Stimulated activated CD4-positive, alpha-beta T cell treated with anti-CD3 and anti-CD28 coated beads, Interleukin-2, amount 100 ng/mL, for 48 hours (primary cell): ENCODE results near the gene DENND4B.
"Not testable (repeated sequence)": the region's sequence is repeated elsewhere in the genome, so short reads cannot be mapped to it uniquely, and the experiment has no call there.

ENCODE experiments used
- DNase-seq, 2 donors: peaks; one replicate each; pipeline ENCODE4 v3.0.0-alpha.2; 2020

Gene DENND4B

GRCh38 chr1:153922972-153923925 is 23.3 kb downstream of the DENND4B start, which contains the start of gene GATAD2B:
GATAD2B (minus strand) TSS chr1:153922972; CDS start chr1:153828347, 94,625 bp downstream.
- DNase-seq, result peak; percentile 97 to 99

GRCh38 chr1:153922076-153922971 is 24.2 kb downstream of the DENND4B start:
- peak; percentile 52 to 56 for DNase-seq

GRCh38 chr1:153921803-153922075 is 24.8 kb downstream of the DENND4B start:
- no peak for DNase-seq

- no peak for DNase-seq
Observed at GRCh38 chr1:153921080-153921802, 25.3 kb downstream of the DENND4B start.

GRCh38 chr1:153919876-153920852 is 26.4 kb downstream of the DENND4B start:
- DNase-seq, result no peak

- no peak for DNase-seq
Observed at GRCh38 chr1:153916297-153916696, 30.2 kb downstream of the DENND4B start.

GRCh38 chr1:153912349-153912748 is 34.2 kb downstream of the DENND4B start:
- no peak for DNase-seq

GRCh38 chr1:153910560-153910959 is 36.0 kb downstream of the DENND4B start:
- not testable (repeated sequence) for DNase-seq

- DNase-seq, result no peak
Observed at GRCh38 chr1:153908071-153908470, 38.4 kb downstream of the DENND4B start.

- no peak for DNase-seq
Observed at GRCh38 chr1:153907134-153907533, 39.4 kb downstream of the DENND4B start.

GRCh38 chr1:153906396-153906795 is 40.1 kb downstream of the DENND4B start:
- DNase-seq, result no peak

GRCh38 chr1:153905908-153906307 is 40.6 kb downstream of the DENND4B start:
- not testable (repeated sequence) for DNase-seq

GRCh38 chr1:153903841-153904455 is 42.6 kb downstream of the DENND4B start:
- no peak for DNase-seq

- no peak for DNase-seq
Observed at GRCh38 chr1:153899509-153899908, 47.0 kb downstream of the DENND4B start.

- DNase-seq, result not testable (repeated sequence)
Observed at GRCh38 chr1:153895866-153896265, 50.7 kb downstream of the DENND4B start.

GRCh38 chr1:153891042-153891441 is 55.5 kb downstream of the DENND4B start:
- not testable (repeated sequence) for DNase-seq

- DNase-seq, result no peak
Observed at GRCh38 chr1:153888533-153888932, 58.0 kb downstream of the DENND4B start.

GRCh38 chr1:153886127-153886526 is 60.4 kb downstream of the DENND4B start:
- no peak for DNase-seq

- no peak for DNase-seq
Observed at GRCh38 chr1:153883223-153883622, 63.3 kb downstream of the DENND4B start.

GRCh38 chr1:153882296-153882912 is 64.1 kb downstream of the DENND4B start:
- DNase-seq, result no peak

- DNase-seq, result no peak
Observed at GRCh38 chr1:153881751-153882150, 64.8 kb downstream of the DENND4B start.
